GM18517 (cell line): Measurements from ENCODE around the gene CD8B.

Experiments
- ATAC-seq: cut with Tn5 transposase; IDR thresholded peaks from one replicate; pipeline ENCODE4 v1.9.1; 2021; ENCODE audit warnings: mild to moderate bottlenecking, moderate library complexity; ENCODE audit not compliant: unreplicated experiment

The CD8B gene

GRCh38 chr2:86806059-86806857 lies 55.4 kb downstream of the CD8B start:
- no peak for ATAC-seq

GRCh38 chr2:86800856-86801567 lies 60.7 kb downstream of the CD8B start:
- ATAC-seq, result no peak

- no peak for ATAC-seq
Measured at GRCh38 chr2:86794861-86795260, 66.8 kb downstream of the CD8B start.

- ATAC-seq, result no peak
Measured at GRCh38 chr2:86793752-86794151, 67.9 kb downstream of the CD8B start.

- ATAC-seq, result no peak
Measured at GRCh38 chr2:86791573-86791972, 70.1 kb downstream of the CD8B start.

- ATAC-seq, result no peak
Measured at GRCh38 chr2:86790676-86791572, 70.8 kb downstream of the CD8B start, which contains the start of gene CD8A. TSS of gene CD8A (minus strand) at chr2:86790913. CDS start at chr2:86790825, 88 bp downstream.

GRCh38 chr2:86790134-86790675 lies 71.5 kb downstream of the CD8B start:
- ATAC-seq, result no peak

- no peak for ATAC-seq
Measured at GRCh38 chr2:86789687-86790133, 72.0 kb downstream of the CD8B start.

- no peak for ATAC-seq
Measured at GRCh38 chr2:86788881-86789686, 72.6 kb downstream of the CD8B start.

- ATAC-seq, result no peak
Measured at GRCh38 chr2:86788165-86788564, 73.5 kb downstream of the CD8B start.

GRCh38 chr2:86787736-86788135 lies 74.0 kb downstream of the CD8B start:
- ATAC-seq, result no peak

- ATAC-seq, result no peak
Measured at GRCh38 chr2:86786001-86786536, 75.6 kb downstream of the CD8B start.

GRCh38 chr2:86785456-86785855 lies 76.2 kb downstream of the CD8B start:
- no peak for ATAC-seq

- ATAC-seq, result peak; percentile 94
Measured at GRCh38 chr2:86783615-86784339, 77.9 kb downstream of the CD8B start.

- ATAC-seq, result no peak
Measured at GRCh38 chr2:86782748-86783147, 78.9 kb downstream of the CD8B start.

GRCh38 chr2:86781363-86781762 lies 80.3 kb downstream of the CD8B start:
- no peak for ATAC-seq

- no peak for ATAC-seq
Measured at GRCh38 chr2:86779971-86780370, 81.7 kb downstream of the CD8B start.

- no peak for ATAC-seq
Measured at GRCh38 chr2:86778957-86779356, 82.7 kb downstream of the CD8B start.

- ATAC-seq, result no peak
Measured at GRCh38 chr2:86776532-86776931, 85.2 kb downstream of the CD8B start.
